KMS-11 (cell line): Measurements from ENCODE around the gene EFNA4.
A peak's percentile ranks its signal among the peaks of the same experiment; 100 is the strongest.

ENCODE experiments used
- H2AFZ ChIP-seq: fragments of 200-600 bp; sonication (generic); 2 replicates; pipeline ENCODE4 v1.6.1; 2016; ENCODE audit warnings: antibody characterized with exemption, mixed run types, low read depth
- H3K27ac ChIP-seq: fragments of 200-600 bp; sonication (generic); 2 replicates; pipeline ENCODE4 v1.6.1; 2016; ENCODE audit warnings: mild to moderate bottlenecking, mixed run types
- H3K27me3 ChIP-seq: fragments of 200-600 bp; sonication (generic); 2 replicates; pipeline ENCODE4 v1.6.1; 2017; ENCODE audit warnings: mild to moderate bottlenecking, low read depth, mixed run types, moderate library complexity; ENCODE audit not compliant: insufficient read depth
- H3K36me3 ChIP-seq: fragments of 200-600 bp; sonication (generic); 2 replicates; pipeline ENCODE4 v1.6.1; 2017; ENCODE audit warnings: mild to moderate bottlenecking, mixed run types; ENCODE audit not compliant: insufficient read depth
- H3K4me1 ChIP-seq: fragments of 200-600 bp; sonication (generic); 2 replicates; pipeline ENCODE4 v1.6.1; 2016; ENCODE audit warnings: mild to moderate bottlenecking, low read depth, mixed run types; ENCODE audit not compliant: poor library complexity, severe bottlenecking
- H3K4me2 ChIP-seq: fragments of 200-600 bp; sonication (generic); 2 replicates; pipeline ENCODE4 v1.7.0; 2016; ENCODE audit warnings: mild to moderate bottlenecking, mixed run types
- H3K4me3 ChIP-seq: fragments of 200-600 bp; sonication (generic); IDR thresholded peaks from 2 replicates; pipeline ENCODE4 v1.6.1; 2017; ENCODE audit warnings: low read depth, low read length, mixed read lengths; ENCODE audit not compliant: insufficient read depth
- H3K79me2 ChIP-seq: fragments of 200-600 bp; sonication (generic); 2 replicates; pipeline ENCODE4 v1.6.1; 2016; ENCODE audit warnings: low read depth, mixed run types; ENCODE audit not compliant: insufficient read depth
- H3K9ac ChIP-seq: fragments of 200-600 bp; sonication (generic); 2 replicates; pipeline ENCODE4 v1.6.1; 2016; ENCODE audit warnings: mild to moderate bottlenecking, mixed run types
- H4K20me1 ChIP-seq: fragments of 200-600 bp; sonication (generic); 2 replicates; pipeline ENCODE4 v1.6.1; 2016; ENCODE audit warnings: mild to moderate bottlenecking, mixed run types; ENCODE audit not compliant: insufficient read depth
- TF ChIP-seq, protein P1 (sequence below): fragments of 200-600 bp; sonication (generic); conservative IDR thresholded peaks from 2 replicates; pipeline ENCODE4 v1.6.1; 2017; ENCODE audit warnings: low read depth, mild to moderate bottlenecking, antibody characterized with exemption, low read length, moderate library complexity, mixed read lengths

Gene EFNA4

DNA sequence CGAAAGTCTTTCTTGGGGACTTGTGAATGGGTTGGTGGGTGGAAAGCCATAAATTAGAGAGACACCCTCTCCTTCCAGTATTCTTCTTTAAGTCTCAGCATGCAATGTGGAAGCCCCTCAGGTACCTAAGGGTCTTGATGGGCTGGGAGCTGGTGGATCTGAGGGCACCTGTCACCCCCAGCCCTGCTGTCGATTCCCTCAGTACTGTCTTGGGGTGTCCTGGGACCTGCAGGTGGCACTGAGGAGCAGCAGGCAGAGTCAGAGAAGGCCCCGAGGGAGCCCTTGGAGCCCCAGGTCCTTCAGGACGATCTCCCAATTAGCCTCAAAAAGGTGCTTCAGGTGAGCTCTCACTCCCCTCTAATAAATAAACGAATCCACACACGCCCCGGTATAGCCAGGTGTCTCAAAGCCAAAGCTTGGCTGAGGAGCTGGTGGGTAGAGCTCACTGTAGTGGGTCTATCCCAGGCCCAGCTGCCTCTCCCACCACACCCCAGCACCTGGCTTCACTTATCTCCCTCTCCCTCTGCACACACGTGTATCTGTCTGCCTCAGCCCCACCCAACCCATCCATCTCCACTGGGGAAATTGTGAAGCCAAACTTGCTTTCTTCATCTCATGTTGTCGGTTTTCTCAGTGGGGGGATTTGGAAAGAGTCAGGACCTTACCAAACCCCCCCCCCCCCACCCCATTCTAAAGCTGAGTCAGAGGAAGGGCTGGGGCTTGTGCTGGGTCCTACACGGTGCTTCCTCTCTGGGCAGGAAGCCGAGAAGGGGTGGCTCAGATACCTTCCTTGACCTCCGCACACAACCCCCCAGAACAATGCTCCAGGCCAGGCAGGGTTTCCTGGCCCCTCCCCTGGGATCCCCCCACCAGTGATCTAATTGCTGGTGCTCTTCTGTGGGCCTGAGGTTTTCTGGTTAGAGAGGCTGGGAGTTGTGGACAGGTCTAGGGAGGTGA is 10.8 kb upstream of the EFNA4 start:
- TF ChIP-seq, protein P1, sequence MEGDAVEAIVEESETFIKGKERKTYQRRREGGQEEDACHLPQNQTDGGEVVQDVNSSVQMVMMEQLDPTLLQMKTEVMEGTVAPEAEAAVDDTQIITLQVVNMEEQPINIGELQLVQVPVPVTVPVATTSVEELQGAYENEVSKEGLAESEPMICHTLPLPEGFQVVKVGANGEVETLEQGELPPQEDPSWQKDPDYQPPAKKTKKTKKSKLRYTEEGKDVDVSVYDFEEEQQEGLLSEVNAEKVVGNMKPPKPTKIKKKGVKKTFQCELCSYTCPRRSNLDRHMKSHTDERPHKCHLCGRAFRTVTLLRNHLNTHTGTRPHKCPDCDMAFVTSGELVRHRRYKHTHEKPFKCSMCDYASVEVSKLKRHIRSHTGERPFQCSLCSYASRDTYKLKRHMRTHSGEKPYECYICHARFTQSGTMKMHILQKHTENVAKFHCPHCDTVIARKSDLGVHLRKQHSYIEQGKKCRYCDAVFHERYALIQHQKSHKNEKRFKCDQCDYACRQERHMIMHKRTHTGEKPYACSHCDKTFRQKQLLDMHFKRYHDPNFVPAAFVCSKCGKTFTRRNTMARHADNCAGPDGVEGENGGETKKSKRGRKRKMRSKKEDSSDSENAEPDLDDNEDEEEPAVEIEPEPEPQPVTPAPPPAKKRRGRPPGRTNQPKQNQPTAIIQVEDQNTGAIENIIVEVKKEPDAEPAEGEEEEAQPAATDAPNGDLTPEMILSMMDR: peak; percentile 74
- H3K4me3 ChIP-seq: peak overlapping the region; percentile 98
- H3K36me3 ChIP-seq: no peaks in the 10 kb centered on the region; the same call in 1 of the 2 replicates
- no peaks in the 10 kb centered on the region for H3K27me3 ChIP-seq
- peaks cover 47% of the 10 kb centered on the region for H3K4me1 ChIP-seq
- H4K20me1 ChIP-seq: no peaks in the 10 kb centered on the region
- H3K9ac ChIP-seq: peak overlapping the region; percentile 59; the same call in 1 of the 2 replicates
- peaks cover 13% of the 10 kb centered on the region; the same call in 1 of the 2 replicates for H3K79me2 ChIP-seq
- no peak overlapping the region for H3K27ac ChIP-seq
- peak overlapping the region; percentile 92 for H3K4me2 ChIP-seq
- H2AFZ ChIP-seq: peak overlapping the region; percentile 84; the same call in 1 of the 2 replicates

DNA sequence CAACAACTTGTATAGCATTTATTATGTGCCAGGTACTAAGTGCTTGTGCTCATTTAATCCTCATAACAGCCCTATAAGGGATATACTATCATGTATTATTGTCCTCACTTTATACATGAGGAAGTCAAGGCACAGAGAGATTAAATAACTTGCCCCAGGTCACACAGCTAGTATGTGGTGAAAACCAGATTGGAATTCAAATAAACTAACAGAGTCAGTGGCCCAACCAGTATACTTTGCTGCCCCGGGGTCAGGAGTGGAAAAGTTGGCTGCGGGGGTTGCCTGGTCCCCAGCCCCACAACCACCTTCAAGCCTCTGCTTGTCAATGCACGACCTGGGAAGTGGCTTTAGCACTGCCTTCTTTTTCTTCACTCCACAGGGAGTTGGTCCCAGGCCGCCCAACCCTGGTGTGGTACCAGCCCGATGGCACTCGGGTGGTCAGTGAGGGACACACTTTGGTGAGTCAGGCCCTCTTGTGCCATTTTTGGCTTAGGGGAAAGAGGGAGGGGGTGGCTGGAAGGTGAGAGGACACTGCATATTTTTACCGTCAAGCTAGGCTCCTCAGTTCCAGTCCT is 9.9 kb upstream of the EFNA4 start:
- Histone ChIP-seq H3K27me3 (no peaks in the 10 kb centered on the region), H4K20me1 (no peaks in the 10 kb centered on the region), H3K4me3 (no peak overlapping the region), H3K79me2 (peaks cover 13% of the 10 kb centered on the region; the same call in 1 of the 2 replicates), H3K27ac (no peak overlapping the region), H3K4me2 (no peak overlapping the region; the same call in 1 of the 2 replicates), H3K9ac (no peak overlapping the region), H3K4me1 (peaks cover 56% of the 10 kb centered on the region), H2AFZ (no peak overlapping the region), H3K36me3 (no peaks in the 10 kb centered on the region; the same call in 1 of the 2 replicates)
- TF ChIP-seq, protein P1: no peak

DNA sequence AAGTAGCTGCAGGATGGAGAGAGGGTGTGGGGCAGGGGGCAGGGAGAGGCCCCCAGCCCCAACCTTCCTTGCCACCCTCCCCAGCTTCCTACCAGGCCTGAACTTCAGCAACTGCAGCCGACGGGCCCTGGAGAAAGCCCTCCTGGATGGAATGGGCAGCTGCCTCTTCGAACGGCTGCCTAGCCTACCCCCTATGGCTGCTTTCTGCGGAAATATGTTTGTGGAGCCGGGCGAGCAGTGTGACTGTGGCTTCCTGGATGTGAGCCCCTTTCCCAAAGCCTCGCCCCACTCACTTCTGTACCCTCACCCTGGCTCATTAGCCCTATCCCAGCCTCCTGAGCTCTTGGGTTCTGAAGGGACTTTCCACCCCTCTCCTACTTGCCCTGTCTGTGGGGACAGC is 6.4 kb upstream of the EFNA4 start:
- TF ChIP-seq, protein P1: no peak
- Histone ChIP-seq H3K9ac (no peak overlapping the region), H3K4me1 (peaks cover 49% of the 10 kb centered on the region), H3K4me2 (peak overlapping the region; percentile 5), H3K27me3 (no peaks in the 10 kb centered on the region), H3K27ac (peak overlapping the region; percentile 14), H2AFZ (no peak overlapping the region), H4K20me1 (no peaks in the 10 kb centered on the region), H3K36me3 (no peaks in the 10 kb centered on the region; the same call in 1 of the 2 replicates), H3K4me3 (no peak overlapping the region), H3K79me2 (peaks cover 6% of the 10 kb centered on the region; the same call in 1 of the 2 replicates)

DNA sequence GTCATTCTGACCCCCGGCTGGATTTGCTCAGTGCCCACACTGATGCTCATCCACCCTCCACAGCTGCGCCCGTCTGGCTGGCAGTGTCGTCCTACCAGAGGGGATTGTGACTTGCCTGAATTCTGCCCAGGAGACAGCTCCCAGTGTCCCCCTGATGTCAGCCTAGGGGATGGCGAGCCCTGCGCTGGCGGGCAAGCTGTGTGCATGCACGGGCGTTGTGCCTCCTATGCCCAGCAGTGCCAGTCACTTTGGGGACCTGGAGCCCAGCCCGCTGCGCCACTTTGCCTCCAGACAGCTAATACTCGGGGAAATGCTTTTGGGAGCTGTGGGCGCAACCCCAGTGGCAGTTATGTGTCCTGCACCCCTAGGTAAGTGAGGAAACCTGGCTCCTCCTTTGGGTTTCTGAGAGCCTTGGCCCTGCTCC is 5.7 kb upstream of the EFNA4 start:
- H3K9ac ChIP-seq: no peak overlapping the region
- no peak overlapping the region for H3K4me3 ChIP-seq
- peak overlapping the region; percentile 5 for H3K4me2 ChIP-seq
- H3K27me3 ChIP-seq: no peaks in the 10 kb centered on the region
- TF ChIP-seq, protein P1: peak; percentile 70
- H3K79me2 ChIP-seq: no peaks in the 10 kb centered on the region
- H2AFZ ChIP-seq: no peak overlapping the region
- no peaks in the 10 kb centered on the region for H4K20me1 ChIP-seq
- peak overlapping the region; percentile 14 for H3K27ac ChIP-seq
- peaks cover 43% of the 10 kb centered on the region for H3K4me1 ChIP-seq
- H3K36me3 ChIP-seq: no peaks in the 10 kb centered on the region; the same call in 1 of the 2 replicates
